Measurements from ENCODE around the gene BARHL2. TPM values are rescaled to one million over a fixed set of nuclear protein-coding genes. Genes with fewer than 3 reads are reported as not detected.

Gene BARHL2
- total RNA-seq, 1 donor from 2014 or later, result not detected

DNA sequence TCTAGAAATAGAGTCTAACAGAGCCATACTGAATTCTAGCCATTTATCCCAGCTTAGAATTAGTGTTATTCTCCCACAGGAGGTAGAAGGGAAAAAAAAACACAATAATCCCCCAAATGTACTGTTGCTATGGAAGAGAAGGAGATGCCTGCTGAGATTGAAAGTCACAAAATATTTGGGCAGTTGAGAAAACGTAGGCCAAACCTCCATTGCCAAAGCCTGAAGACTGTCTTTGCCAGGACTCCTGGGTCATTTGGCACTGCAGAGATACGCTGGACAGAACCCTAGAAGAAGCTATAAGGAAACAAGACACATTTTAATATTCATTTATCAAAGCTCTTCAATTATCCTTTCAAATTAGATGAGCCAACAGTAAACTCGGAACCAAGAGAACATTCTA, 22.3 kb downstream of the BARHL2 start:
- Mint-ChIP-seq H3K4me1 (ENCODE audit: low read depth) (no peaks in the 10 kb centered on the region), H3K36me3 (ENCODE audit: low read depth) (no peaks in the 10 kb centered on the region), H3K9me3 (no peaks in the 10 kb centered on the region), H3K27ac (no peak overlapping the region), H3K4me3 (no peak overlapping the region), H3K27me3 (ENCODE audit: insufficient read depth) (peaks cover 15% of the 10 kb centered on the region)
- intact Hi-C loops (cut with micrococcal nuclease), result no loop called here
- DNase-seq (ENCODE audit: low spot score), result no peak

DNA sequence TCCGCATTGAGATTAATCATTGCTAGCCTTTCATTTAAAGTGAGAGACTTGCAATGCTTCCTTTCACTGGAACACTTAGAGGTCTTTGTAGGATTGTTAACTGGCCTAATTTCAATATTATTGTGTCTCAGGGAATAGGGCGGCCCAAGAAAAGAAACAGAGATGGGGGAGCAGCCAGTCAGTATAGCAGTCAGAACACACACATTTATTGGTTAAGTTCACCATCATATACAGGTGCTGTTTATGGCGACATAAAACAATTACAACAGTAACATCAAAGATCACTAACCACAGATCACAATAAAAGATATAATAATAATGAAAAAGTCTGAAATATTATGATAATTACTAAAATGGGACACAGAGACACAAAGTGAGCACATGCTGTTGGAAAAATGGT, 29.4 kb downstream of the BARHL2 start:
- Mint-ChIP-seq H3K27ac (no peak overlapping the region), H3K27me3 (ENCODE audit: insufficient read depth) (peaks cover 11% of the 10 kb centered on the region), H3K4me1 (ENCODE audit: low read depth) (no peaks in the 10 kb centered on the region), H3K9me3 (no peaks in the 10 kb centered on the region), H3K36me3 (ENCODE audit: low read depth) (no peaks in the 10 kb centered on the region), H3K4me3 (no peak overlapping the region)
- intact Hi-C loops (cut with micrococcal nuclease), result no loop called here
- DNase-seq (ENCODE audit: low spot score), result no peak

DNA sequence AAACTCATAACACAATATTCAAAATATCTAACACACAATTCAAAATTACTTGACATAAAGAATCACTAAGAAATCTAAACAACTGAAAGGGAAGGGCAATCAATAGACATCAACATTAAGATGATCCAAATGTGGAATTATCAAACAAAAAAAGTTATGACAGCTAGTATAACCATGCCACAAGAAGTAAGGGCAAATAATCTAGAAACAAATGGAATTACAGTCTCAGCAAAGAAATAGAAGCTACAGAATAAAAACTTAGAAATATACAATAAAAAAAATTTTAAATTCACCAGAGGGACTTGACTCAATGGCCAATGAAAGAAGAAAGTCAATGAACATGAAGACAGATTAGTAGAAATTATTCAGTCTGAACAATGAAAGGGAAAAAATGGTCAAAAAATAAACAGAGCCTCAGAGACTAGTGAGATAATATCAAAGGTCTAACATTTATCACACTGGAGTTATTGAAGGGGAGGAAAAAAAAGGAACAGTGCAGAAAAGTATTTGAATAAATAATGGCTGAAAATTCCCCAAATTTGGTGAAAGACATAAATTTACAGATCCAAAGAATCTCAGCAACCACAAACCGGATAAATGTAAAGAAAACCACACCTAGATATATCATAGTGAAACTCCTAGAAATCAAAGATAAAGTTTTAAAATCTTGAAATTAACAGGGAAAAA, 41.8 kb downstream of the BARHL2 start:
- H3K36me3 Mint-ChIP-seq (ENCODE audit: low read depth), result no peaks in the 10 kb centered on the region
- DNase-seq (ENCODE audit: low spot score), result no peak
- H3K4me3 Mint-ChIP-seq, result no peak overlapping the region
- H3K4me1 Mint-ChIP-seq (ENCODE audit: low read depth), result no peaks in the 10 kb centered on the region
- H3K27me3 Mint-ChIP-seq (ENCODE audit: insufficient read depth), result peaks cover 2% of the 10 kb centered on the region
- H3K9me3 Mint-ChIP-seq, result peaks cover 13% of the 10 kb centered on the region
- intact Hi-C loops (cut with micrococcal nuclease), result no loop called here
- H3K27ac Mint-ChIP-seq, result no peak overlapping the region

DNA sequence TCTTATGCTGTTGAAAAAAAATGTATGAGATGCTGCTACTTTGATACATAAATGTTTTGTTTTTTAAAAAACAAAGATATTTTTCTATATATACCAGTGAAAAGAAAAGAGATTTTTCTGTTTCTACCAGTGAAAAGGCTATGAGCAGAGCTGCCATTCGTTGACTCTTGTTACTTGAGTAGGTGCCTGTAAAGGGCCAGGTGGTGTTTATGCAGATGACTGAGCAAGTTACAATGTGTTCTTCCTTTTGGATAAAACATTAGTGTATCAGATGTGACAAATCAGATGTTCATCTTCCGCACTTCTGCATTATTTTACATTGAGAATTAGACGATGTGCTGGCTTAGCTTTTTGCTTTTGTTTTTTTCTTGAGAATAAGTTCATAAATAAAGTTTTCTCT, 45.4 kb downstream of the BARHL2 start:
- H3K36me3 Mint-ChIP-seq (ENCODE audit: low read depth), result no peaks in the 10 kb centered on the region
- peaks cover 13% of the 10 kb centered on the region for H3K9me3 Mint-ChIP-seq
- H3K4me3 Mint-ChIP-seq, result no peak overlapping the region
- intact Hi-C loops (cut with micrococcal nuclease), result no loop called here
- H3K4me1 Mint-ChIP-seq (ENCODE audit: low read depth), result no peaks in the 10 kb centered on the region
- no peak overlapping the region for H3K27ac Mint-ChIP-seq
- H3K27me3 Mint-ChIP-seq (ENCODE audit: insufficient read depth), result peaks cover 2% of the 10 kb centered on the region
- DNase-seq (ENCODE audit: low spot score), result no peak

DNA sequence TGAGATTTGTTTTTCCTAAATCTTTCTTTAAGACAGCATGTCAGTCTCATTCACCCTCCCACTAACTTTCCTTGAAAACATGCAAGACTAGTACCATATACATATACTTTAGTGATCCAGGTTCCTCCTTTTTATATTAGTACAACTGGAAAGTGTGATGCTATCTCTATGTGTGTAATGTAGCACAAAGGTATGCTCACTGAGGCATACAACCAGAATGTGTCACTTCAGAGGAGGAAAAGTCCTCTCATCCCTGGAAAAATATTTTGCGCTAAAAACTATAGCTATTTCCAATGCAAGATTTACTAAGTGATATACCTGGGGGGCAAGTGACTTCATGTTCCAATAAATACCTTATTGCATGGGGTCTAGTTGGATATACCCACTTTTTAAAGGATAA, 45.9 kb downstream of the BARHL2 start:
- H3K4me1 Mint-ChIP-seq (ENCODE audit: low read depth), result no peaks in the 10 kb centered on the region
- DNase-seq (ENCODE audit: low spot score), result no peak
- peaks cover 2% of the 10 kb centered on the region for H3K27me3 Mint-ChIP-seq (ENCODE audit: insufficient read depth)
- no peak overlapping the region for H3K27ac Mint-ChIP-seq
- intact Hi-C loops (cut with micrococcal nuclease), result no loop called here
- H3K9me3 Mint-ChIP-seq, result peaks cover 13% of the 10 kb centered on the region
- no peak overlapping the region for H3K4me3 Mint-ChIP-seq
- H3K36me3 Mint-ChIP-seq (ENCODE audit: low read depth), result no peaks in the 10 kb centered on the region

Measured in activated T-helper 1 cell treated with anti-CD3 and anti-CD28 coated beads, Interleukin-12 subunit alpha, Interleukin-12 subunit beta, Interleukin-2, Interleukin-4 antibody, amounts not matched to agents 30 ng/mL and 10 ng/mL and 1 ng/mL, durations not matched to agents 14 hours and 24 hours and 36 hours (primary cell).